WTC11 (cell line): ENCODE measurements around the gene PLPP2. TPM values are rescaled to one million over a fixed set of nuclear protein-coding genes. Genes with fewer than 3 reads are reported as not detected.
A peak's percentile ranks its signal among the peaks of the same experiment; 100 is the strongest.
"Not testable (repeated sequence)": the region's sequence is repeated elsewhere in the genome, so short reads cannot be mapped to it uniquely, and the experiment has no call there.

ENCODE experiments used
- ATAC-seq: fragments of 200-7000 bp; cut with Tn5 transposase; 2 replicates; pipeline ENCODE4 v1.10.0; 2021; ENCODE audit warnings: mild to moderate bottlenecking, moderate library complexity
- CTCF ChIA-PET: fragments of 300-600 bp; sonication (Branson Sonifier 250); formaldehyde crosslinking; loops from one replicate; lab custom pipeline; 2021; ENCODE audit warnings: antibody characterized with exemption; lab: Charles Lee
- POLR2A ChIA-PET: fragments of 350-600 bp; sonication (Branson Sonifier 250); formaldehyde crosslinking; loops from one replicate; lab custom pipeline; 2021; ENCODE audit warnings: antibody characterized with exemption; lab: Charles Lee
- DNase-seq: peaks from one replicate; pipeline ENCODE4 v3.0.0; 2021; ENCODE audit warnings: low spot score
- H3K27ac Mint-ChIP-seq: 2 replicates; pipeline ENCODE4 v1.8.0; 2021; ENCODE audit warnings: mixed read lengths
- H3K27me3 Mint-ChIP-seq: 2 replicates; pipeline ENCODE4 v1.8.0; 2021; ENCODE audit warnings: low read depth, mild to moderate bottlenecking, moderate library complexity, mixed read lengths
- H3K36me3 Mint-ChIP-seq: 2 replicates; pipeline ENCODE4 v1.8.0; 2021; ENCODE audit warnings: mixed read lengths
- H3K4me1 Mint-ChIP-seq: 2 replicates; pipeline ENCODE4 v1.8.0; 2022; ENCODE audit warnings: mixed read lengths
- H3K4me3 Mint-ChIP-seq: 2 replicates; pipeline ENCODE4 v1.8.0; 2021; ENCODE audit warnings: mild to moderate bottlenecking, moderate library complexity, mixed read lengths
- H3K9me3 Mint-ChIP-seq: 2 replicates; pipeline ENCODE4 v1.8.0; 2021; ENCODE audit warnings: mixed read lengths
- ATF1 ChIP-seq: sonication (generic); formaldehyde crosslinking; IDR thresholded peaks from 2 replicates; pipeline ENCODE4 v1.8.1; 2023; ENCODE audit warnings: mild to moderate bottlenecking, moderate library complexity, missing genetic modification reagents
- IRF2 ChIP-seq: sonication (generic); formaldehyde crosslinking; IDR thresholded peaks from 2 replicates; pipeline ENCODE4 v1.8.0; 2022; ENCODE audit warnings: low read depth, missing genetic modification reagents, borderline replicate concordance
- NFE2L1 ChIP-seq: sonication (generic); formaldehyde crosslinking; IDR thresholded peaks from 2 replicates; pipeline ENCODE4 v1.8.1; 2023; ENCODE audit warnings: missing genetic modification reagents
- NFYB ChIP-seq: sonication (generic); formaldehyde crosslinking; conservative IDR thresholded peaks from 2 replicates; pipeline ENCODE4 v1.8.0; 2022; ENCODE audit warnings: low read depth, missing genetic modification reagents
- NR2C2 ChIP-seq: sonication (generic); formaldehyde crosslinking; IDR thresholded peaks from 2 replicates; pipeline ENCODE4 v1.8.0; 2022; ENCODE audit warnings: mild to moderate bottlenecking, missing genetic modification reagents
- RORB ChIP-seq: fragments of 250-450 bp; sonication (Bioruptor Pico); IDR thresholded peaks from 2 replicates; pipeline ENCODE4 v1.9.0; 2021; ENCODE audit warnings: mild to moderate bottlenecking
- SP1 ChIP-seq: sonication (generic); formaldehyde crosslinking; conservative IDR thresholded peaks from 2 replicates; pipeline ENCODE4 v1.8.1; 2022; ENCODE audit warnings: missing genetic modification reagents
- ZBTB21 ChIP-seq: sonication (generic); formaldehyde crosslinking; IDR thresholded peaks from 2 replicates; pipeline ENCODE4 v1.8.1; 2023; ENCODE audit warnings: mild to moderate bottlenecking, missing genetic modification reagents, borderline replicate concordance
- ZNF263 ChIP-seq: sonication (generic); formaldehyde crosslinking; IDR thresholded peaks from 2 replicates; pipeline ENCODE4 v1.8.1; 2022; ENCODE audit warnings: low read depth, mild to moderate bottlenecking, moderate library complexity, missing genetic modification reagents
- ZNF317 ChIP-seq: sonication (generic); formaldehyde crosslinking; IDR thresholded peaks from 2 replicates; pipeline ENCODE4 v1.8.1; 2023; ENCODE audit warnings: low read depth, mild to moderate bottlenecking, moderate library complexity, missing genetic modification reagents, borderline replicate concordance
- ZNF416 ChIP-seq: fragments of 250-450 bp; sonication (Bioruptor Pico); IDR thresholded peaks from 2 replicates; pipeline ENCODE4 v1.9.0; 2021; ENCODE audit warnings: mild to moderate bottlenecking, inconsistent platforms
- ZNF671 ChIP-seq: fragments of 250-450 bp; sonication (Bioruptor Pico); IDR thresholded peaks from 2 replicates; pipeline ENCODE4 v1.8.0; 2021; ENCODE audit warnings: mild to moderate bottlenecking
- total RNA-seq: library from RNA; stranded (reverse); gene quantifications from 3 replicates; pipeline ENCODE4 v1.2.3, GENCODE V29; 2021
- TF ChIP-seq, protein P1 (sequence below): sonication (generic); formaldehyde crosslinking; conservative IDR thresholded peaks from 2 replicates; pipeline ENCODE4 v1.8.1; 2023; ENCODE audit warnings: mild to moderate bottlenecking, low read depth, missing genetic modification reagents, moderate library complexity
- TF ChIP-seq, protein P2 (sequence below): sonication (generic); formaldehyde crosslinking; IDR thresholded peaks from 2 replicates; pipeline ENCODE4 v1.8.1; 2022; ENCODE audit warnings: missing genetic modification reagents, borderline replicate concordance
- TF ChIP-seq, protein P3 (sequence below): fragments of 250-450 bp; sonication (Bioruptor Pico); IDR thresholded peaks from 2 replicates; pipeline ENCODE4 v2.1.2; 2022; ENCODE audit warnings: mild to moderate bottlenecking, moderate library complexity
- TF ChIP-seq, protein P4 (sequence below): fragments of 250-450 bp; sonication (Bioruptor Pico); IDR thresholded peaks from 2 replicates; pipeline ENCODE4 v1.9.0; 2021; ENCODE audit warnings: mild to moderate bottlenecking
- TF ChIP-seq, protein P5 (sequence below): sonication (generic); formaldehyde crosslinking; IDR thresholded peaks from 2 replicates; pipeline ENCODE4 v1.8.0; 2022; ENCODE audit warnings: mild to moderate bottlenecking, missing genetic modification reagents
- TF ChIP-seq, protein P6 (sequence below): sonication (generic); formaldehyde crosslinking; IDR thresholded peaks from 2 replicates; pipeline ENCODE4 v1.8.1; 2023; ENCODE audit warnings: mild to moderate bottlenecking, missing genetic modification reagents

PLPP2 gene
- total RNA-seq, 1 experiment from 2014 or later, result 78.7 TPM

DNA sequence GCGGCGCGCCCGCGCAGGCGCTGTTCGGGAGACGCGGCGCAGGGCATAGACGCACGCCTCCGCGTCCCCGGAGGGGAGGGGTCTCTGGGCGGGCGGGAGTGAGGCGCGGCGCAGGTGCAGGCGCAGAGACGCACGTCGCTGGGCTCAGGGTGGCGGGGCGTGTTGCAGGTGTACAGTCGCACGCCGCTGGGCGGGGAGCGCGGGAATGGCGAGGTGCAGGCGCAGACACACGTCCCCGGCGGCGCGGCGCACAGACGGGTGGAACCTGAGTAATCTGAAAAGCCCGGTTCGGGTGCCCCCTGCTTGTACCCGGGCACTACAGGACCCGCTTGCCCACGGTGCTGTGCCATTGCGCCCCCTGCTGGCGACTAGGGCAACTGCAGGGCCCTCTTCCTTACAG, 44.7 kb downstream of the PLPP2 start:
- no peak overlapping the region for H3K4me3 Mint-ChIP-seq
- H3K9me3 Mint-ChIP-seq, result peaks cover 16% of the 10 kb centered on the region
- POLR2A ChIA-PET, result no interaction called here
- no peak overlapping the region for H3K27ac Mint-ChIP-seq
- H3K27me3 Mint-ChIP-seq, result peaks cover 4% of the 10 kb centered on the region; the same call in 1 of the 2 replicates
- ATAC-seq (no peak), DNase-seq (peak; percentile 21)
- peaks cover 6% of the 10 kb centered on the region for H3K36me3 Mint-ChIP-seq
- CTCF ChIA-PET, result interaction anchor here (1.0 kb wide), 1 partner anchor 20 kb away, joined by 7 read pairs; no protein-coding TSS in a partner anchor
- TF ChIP-seq, protein P1, sequence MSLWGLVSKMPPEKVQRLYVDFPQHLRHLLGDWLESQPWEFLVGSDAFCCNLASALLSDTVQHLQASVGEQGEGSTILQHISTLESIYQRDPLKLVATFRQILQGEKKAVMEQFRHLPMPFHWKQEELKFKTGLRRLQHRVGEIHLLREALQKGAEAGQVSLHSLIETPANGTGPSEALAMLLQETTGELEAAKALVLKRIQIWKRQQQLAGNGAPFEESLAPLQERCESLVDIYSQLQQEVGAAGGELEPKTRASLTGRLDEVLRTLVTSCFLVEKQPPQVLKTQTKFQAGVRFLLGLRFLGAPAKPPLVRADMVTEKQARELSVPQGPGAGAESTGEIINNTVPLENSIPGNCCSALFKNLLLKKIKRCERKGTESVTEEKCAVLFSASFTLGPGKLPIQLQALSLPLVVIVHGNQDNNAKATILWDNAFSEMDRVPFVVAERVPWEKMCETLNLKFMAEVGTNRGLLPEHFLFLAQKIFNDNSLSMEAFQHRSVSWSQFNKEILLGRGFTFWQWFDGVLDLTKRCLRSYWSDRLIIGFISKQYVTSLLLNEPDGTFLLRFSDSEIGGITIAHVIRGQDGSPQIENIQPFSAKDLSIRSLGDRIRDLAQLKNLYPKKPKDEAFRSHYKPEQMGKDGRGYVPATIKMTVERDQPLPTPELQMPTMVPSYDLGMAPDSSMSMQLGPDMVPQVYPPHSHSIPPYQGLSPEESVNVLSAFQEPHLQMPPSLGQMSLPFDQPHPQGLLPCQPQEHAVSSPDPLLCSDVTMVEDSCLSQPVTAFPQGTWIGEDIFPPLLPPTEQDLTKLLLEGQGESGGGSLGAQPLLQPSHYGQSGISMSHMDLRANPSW (CRISPR knock-in tag), result no peak
- TF ChIP-seq, protein P2, sequence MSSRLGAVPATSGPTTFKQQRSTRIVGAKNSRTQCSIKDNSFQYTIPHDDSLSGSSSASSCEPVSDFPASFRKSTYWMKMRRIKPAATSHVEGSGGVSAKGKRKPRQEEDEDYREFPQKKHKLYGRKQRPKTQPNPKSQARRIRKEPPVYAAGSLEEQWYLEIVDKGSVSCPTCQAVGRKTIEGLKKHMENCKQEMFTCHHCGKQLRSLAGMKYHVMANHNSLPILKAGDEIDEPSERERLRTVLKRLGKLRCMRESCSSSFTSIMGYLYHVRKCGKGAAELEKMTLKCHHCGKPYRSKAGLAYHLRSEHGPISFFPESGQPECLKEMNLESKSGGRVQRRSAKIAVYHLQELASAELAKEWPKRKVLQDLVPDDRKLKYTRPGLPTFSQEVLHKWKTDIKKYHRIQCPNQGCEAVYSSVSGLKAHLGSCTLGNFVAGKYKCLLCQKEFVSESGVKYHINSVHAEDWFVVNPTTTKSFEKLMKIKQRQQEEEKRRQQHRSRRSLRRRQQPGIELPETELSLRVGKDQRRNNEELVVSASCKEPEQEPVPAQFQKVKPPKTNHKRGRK, result no peak
- TF ChIP-seq, protein P3, sequence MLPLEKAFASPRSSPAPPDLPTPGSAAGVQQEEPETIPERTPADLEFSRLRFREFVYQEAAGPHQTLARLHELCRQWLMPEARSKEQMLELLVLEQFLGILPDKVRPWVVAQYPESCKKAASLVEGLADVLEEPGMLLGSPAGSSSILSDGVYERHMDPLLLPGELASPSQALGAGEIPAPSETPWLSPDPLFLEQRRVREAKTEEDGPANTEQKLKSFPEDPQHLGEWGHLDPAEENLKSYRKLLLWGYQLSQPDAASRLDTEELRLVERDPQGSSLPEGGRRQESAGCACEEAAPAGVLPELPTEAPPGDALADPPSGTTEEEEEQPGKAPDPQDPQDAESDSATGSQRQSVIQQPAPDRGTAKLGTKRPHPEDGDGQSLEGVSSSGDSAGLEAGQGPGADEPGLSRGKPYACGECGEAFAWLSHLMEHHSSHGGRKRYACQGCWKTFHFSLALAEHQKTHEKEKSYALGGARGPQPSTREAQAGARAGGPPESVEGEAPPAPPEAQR (CRISPR knock-in tag), result no peak
- TF ChIP-seq, protein P4, sequence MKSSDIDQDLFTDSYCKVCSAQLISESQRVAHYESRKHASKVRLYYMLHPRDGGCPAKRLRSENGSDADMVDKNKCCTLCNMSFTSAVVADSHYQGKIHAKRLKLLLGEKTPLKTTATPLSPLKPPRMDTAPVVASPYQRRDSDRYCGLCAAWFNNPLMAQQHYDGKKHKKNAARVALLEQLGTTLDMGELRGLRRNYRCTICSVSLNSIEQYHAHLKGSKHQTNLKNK (CRISPR knock-in tag), result no peak
- TF ChIP-seq, protein P5, sequence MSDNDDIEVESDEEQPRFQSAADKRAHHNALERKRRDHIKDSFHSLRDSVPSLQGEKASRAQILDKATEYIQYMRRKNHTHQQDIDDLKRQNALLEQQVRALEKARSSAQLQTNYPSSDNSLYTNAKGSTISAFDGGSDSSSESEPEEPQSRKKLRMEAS (CRISPR knock-in tag), result no peak
- TF ChIP-seq ZNF416 (CRISPR knock-in tag) (no peak), IRF2 (CRISPR knock-in tag) (no peak), RORB (no peak), SP1 (CRISPR knock-in tag) (no peak), NFE2L1 (no peak), NR2C2 (CRISPR knock-in tag) (no peak), ZBTB21 (no peak)
- TF ChIP-seq, protein P6, sequence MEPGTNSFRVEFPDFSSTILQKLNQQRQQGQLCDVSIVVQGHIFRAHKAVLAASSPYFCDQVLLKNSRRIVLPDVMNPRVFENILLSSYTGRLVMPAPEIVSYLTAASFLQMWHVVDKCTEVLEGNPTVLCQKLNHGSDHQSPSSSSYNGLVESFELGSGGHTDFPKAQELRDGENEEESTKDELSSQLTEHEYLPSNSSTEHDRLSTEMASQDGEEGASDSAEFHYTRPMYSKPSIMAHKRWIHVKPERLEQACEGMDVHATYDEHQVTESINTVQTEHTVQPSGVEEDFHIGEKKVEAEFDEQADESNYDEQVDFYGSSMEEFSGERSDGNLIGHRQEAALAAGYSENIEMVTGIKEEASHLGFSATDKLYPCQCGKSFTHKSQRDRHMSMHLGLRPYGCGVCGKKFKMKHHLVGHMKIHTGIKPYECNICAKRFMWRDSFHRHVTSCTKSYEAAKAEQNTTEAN (CRISPR knock-in tag), result no peak
- no peaks in the 10 kb centered on the region for H3K4me1 Mint-ChIP-seq

DNA sequence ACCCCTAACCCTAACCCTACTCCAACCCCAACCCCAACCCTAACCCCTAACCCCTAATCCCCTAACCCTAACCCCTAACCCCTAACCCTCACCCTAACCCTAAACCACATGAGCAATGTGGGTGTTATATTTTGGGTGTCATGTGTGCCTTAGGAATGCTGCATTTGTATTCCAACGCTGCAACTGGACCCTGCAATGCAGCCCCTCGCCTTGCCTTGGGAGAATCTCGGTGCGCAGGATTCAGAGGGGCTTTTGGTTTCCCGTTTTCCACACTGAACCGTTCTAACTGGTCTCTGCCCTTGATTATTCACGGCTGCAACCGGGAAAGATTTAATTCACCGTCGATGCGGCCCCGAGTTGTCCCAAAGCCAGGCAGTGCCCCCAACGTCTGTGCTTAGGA, 45.3 kb downstream of the PLPP2 start:
- ATAC-seq, POLR2A ChIA-PET, H3K27ac Mint-ChIP-seq, H3K36me3 Mint-ChIP-seq, H3K27me3 Mint-ChIP-seq, H3K4me1 Mint-ChIP-seq, CTCF ChIA-PET, DNase-seq: not testable (repeated sequence)
- peaks cover 13% of the 10 kb centered on the region for H3K9me3 Mint-ChIP-seq
- H3K4me3 Mint-ChIP-seq, result peak overlapping the region; percentile 56

DNA sequence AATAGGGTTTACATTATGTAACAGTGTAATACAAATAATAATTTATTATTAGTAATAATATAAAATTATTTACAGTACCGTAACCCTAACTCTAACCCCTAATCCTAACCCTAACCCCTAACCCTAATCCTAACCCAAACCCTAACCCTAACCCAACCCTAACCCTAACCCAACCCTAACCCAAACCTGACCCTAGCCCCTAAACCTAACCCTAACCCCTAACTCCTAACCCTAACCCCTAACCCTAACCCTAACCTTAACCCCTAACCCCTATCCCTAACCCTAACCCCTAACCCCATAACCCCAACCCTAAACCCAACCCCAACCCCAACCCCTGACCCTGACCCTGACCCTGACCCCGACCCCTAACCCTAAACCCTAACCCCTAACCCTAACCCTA, 45.7 kb downstream of the PLPP2 start:
- Mint-ChIP-seq H3K4me1 (no peaks in the 10 kb centered on the region), H3K27me3 (peaks cover 4% of the 10 kb centered on the region; the same call in 1 of the 2 replicates), H3K4me3 (no peak overlapping the region), H3K27ac (no peak overlapping the region), H3K36me3 (peaks cover 6% of the 10 kb centered on the region), H3K9me3 (peaks cover 13% of the 10 kb centered on the region)
- ATAC-seq, result no peak
- POLR2A ChIA-PET, result no interaction called here
- TF ChIP-seq, protein P4 (CRISPR knock-in tag), result no peak
- TF ChIP-seq ZNF317 (CRISPR knock-in tag), result no peak
- TF ChIP-seq ATF1 (CRISPR knock-in tag), result no peak
- TF ChIP-seq NFYB (CRISPR knock-in tag), result no peak
- no peak for TF ChIP-seq ZNF671 (CRISPR knock-in tag)
- TF ChIP-seq ZNF263 (CRISPR knock-in tag), result no peak
- DNase-seq, result no peak
- CTCF ChIA-PET, result no interaction called here
